NB4 (cell line): ENCODE measurements around the gene PCGF1.

Experiments
- DNase-seq: peaks from one replicate; pipeline ENCODE4 v3.0.0; 2010; ENCODE audit warnings: low read depth
- H3K4me3 ChIP-seq: one replicate; pipeline ENCODE4 v1.5.1; 2011; ENCODE audit warnings: mild to moderate bottlenecking, low read depth, low read length, moderate library complexity
- CTCF ChIP-seq: IDR thresholded peaks from one replicate; pipeline ENCODE4 v1.5.1; 2012; ENCODE audit warnings: low read depth, low read length
- MAX ChIP-seq: IDR thresholded peaks from 2 replicates; pipeline ENCODE4 v1.6.1; 2011; ENCODE audit warnings: low read depth, low read length
- MYC ChIP-seq: IDR thresholded peaks from 2 replicates; pipeline ENCODE4 v1.6.1; 2011; ENCODE audit warnings: low read depth, low read length
- POLR2A ChIP-seq: IDR thresholded peaks from 2 replicates; pipeline ENCODE4 v1.6.1; 2011; ENCODE audit warnings: mild to moderate bottlenecking; ENCODE audit not compliant: insufficient read length; ENCODE audit errors: extremely low read depth

PCGF1 gene

GRCh38 chr2:74501335-74502071 lies 6.0 kb downstream of the PCGF1 start:
- no peak overlapping the region for H3K4me3 ChIP-seq
- TF ChIP-seq POLR2A (no peak), MAX (no peak), CTCF (no peak), MYC (no peak)
- no peak for DNase-seq

- no peak for TF ChIP-seq MYC
- no peak overlapping the region for H3K4me3 ChIP-seq
- DNase-seq, result no peak
Measured at GRCh38 chr2:74500578-74500946, 6.9 kb downstream of the PCGF1 start.

- no peak for DNase-seq
- no peak overlapping the region for H3K4me3 ChIP-seq
- TF ChIP-seq MYC (no peak), CTCF (no peak), MAX (no peak), POLR2A (no peak)
Measured at GRCh38 chr2:74499940-74500577, 7.4 kb downstream of the PCGF1 start.

- TF ChIP-seq MYC (no peak), CTCF (no peak), POLR2A (no peak), MAX (no peak)
- no peak for DNase-seq
- H3K4me3 ChIP-seq, result no peak within 1 kb of the TSS
Measured at GRCh38 chr2:74499267-74499939, 8.1 kb downstream of the PCGF1 start, which contains the start of gene LBX2. Gene LBX2 (minus strand): TSS chr2:74499603. CDS start chr2:74499537, 66 bp downstream.

- H3K4me3 ChIP-seq, result no peak overlapping the region
Measured at GRCh38 chr2:74498500-74499266, 8.8 kb downstream of the PCGF1 start.

More at GRCh38 chr2:74498500-74499266, 8.8 kb downstream of the PCGF1 start:
- DNase-seq, result peak; percentile 62
- TF ChIP-seq POLR2A (no peak), MYC (no peak), CTCF (no peak), MAX (no peak)
